ENCODE measurements around the gene PRSS50. TPM values are rescaled to one million over a fixed set of nuclear protein-coding genes. Genes with fewer than 3 reads are reported as not detected.

Gene PRSS50
- total RNA-seq, 6 experiments from 2014 or later, result 0.07 to 0.42 (median 0.13) TPM; not detected in 2

GRCh38 chr3:46676601-46677410, 40.9 kb downstream of the PRSS50 start:
- peak in 2 of 3 donors; percentile 6 to 47 for DNase-seq
- TF ChIP-seq, protein P1, sequence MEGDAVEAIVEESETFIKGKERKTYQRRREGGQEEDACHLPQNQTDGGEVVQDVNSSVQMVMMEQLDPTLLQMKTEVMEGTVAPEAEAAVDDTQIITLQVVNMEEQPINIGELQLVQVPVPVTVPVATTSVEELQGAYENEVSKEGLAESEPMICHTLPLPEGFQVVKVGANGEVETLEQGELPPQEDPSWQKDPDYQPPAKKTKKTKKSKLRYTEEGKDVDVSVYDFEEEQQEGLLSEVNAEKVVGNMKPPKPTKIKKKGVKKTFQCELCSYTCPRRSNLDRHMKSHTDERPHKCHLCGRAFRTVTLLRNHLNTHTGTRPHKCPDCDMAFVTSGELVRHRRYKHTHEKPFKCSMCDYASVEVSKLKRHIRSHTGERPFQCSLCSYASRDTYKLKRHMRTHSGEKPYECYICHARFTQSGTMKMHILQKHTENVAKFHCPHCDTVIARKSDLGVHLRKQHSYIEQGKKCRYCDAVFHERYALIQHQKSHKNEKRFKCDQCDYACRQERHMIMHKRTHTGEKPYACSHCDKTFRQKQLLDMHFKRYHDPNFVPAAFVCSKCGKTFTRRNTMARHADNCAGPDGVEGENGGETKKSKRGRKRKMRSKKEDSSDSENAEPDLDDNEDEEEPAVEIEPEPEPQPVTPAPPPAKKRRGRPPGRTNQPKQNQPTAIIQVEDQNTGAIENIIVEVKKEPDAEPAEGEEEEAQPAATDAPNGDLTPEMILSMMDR (IDR thresholded peaks at IDR 0.05), result no peak
- TF ChIP-seq POLR2A (IDR thresholded peaks at IDR 0.05), result no peak
- Histone ChIP-seq H3K27ac (no peak overlapping the region), H3K36me3 (no peaks in the 10 kb centered on the region), H3K27me3 (no peaks in the 10 kb centered on the region), H3K4me3 (no peak overlapping the region), H3K4me1 (peaks cover 0 to 11% (median 0%) of the 10 kb centered on the region in 4 donors), H3K9me3 (no peaks in the 10 kb centered on the region)
- intact Hi-C loops (cut with DNase I), result no loop called here
- WGBS (ENCODE audit: insufficient coverage, low coverage, low lambda C conversion rate, missing lambda C conversion rate), result 85% methylated on average over 9 of the region's 16 CpGs
- no peak for ATAC-seq

DNA sequence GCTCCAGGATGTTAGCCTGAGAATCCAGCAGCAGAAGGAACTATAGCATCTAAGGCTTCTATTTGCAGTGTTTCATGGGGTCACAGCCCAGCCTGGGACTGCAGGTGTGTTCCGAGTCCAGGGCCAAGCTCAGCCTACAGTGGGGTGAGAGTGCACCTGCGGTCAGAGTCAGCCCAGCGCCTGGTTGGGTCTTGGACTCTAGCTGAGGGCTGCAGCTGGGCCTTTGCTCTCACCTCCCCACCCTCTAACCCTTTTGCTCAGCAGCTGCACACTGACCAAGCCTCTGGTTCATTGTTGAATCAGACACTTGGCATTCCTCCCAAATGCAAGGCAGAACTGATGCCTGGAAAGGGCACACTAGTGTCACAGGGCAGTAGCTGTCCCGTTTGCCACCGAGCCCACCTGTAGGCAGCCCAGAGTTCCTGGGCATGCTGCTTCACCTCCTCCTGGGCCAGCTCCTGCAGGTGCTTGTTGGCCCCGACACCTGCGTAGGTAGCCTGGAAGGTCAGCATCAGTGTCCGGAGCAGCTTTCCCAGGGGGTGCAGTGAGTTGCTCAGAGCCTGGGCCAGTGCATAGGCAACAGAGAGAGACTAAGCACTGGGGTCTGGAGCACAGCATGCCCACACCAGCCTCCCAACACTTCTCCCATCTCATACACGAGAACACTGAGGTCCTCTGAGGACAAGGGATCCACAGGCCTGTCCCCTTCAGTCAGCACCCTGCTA, 41.7 kb downstream of the PRSS50 start:
- ATAC-seq (peak; percentile 62 to 91 (median 67)), DNase-seq (peak; percentile 24 to 79 (median 74))
- no peak overlapping the region for H3K27ac ChIP-seq
- no peaks in the 10 kb centered on the region for H3K27me3 ChIP-seq
- intact Hi-C loops (cut with DNase I), result no loop called here
- TF ChIP-seq, protein P1 (IDR thresholded peaks at IDR 0.05), result no peak
- no peak for TF ChIP-seq POLR2A (IDR thresholded peaks at IDR 0.05)
- peaks cover 0 to 11% (median 0%) of the 10 kb centered on the region in 4 donors for H3K4me1 ChIP-seq
- no peak overlapping the region for H3K4me3 ChIP-seq
- WGBS (ENCODE audit: insufficient coverage, low coverage, low lambda C conversion rate, missing lambda C conversion rate), result no CpG with 5 or more reads among the region's 9 CpGs
- H3K36me3 ChIP-seq, result no peaks in the 10 kb centered on the region
- H3K9me3 ChIP-seq, result no peaks in the 10 kb centered on the region

- no peak overlapping the region for H3K4me3 ChIP-seq
- no peaks in the 10 kb centered on the region for H3K27me3 ChIP-seq
- no peaks in the 10 kb centered on the region for H3K9me3 ChIP-seq
- intact Hi-C loops (cut with DNase I), result no loop called here
- peaks cover 0 to 11% (median 0%) of the 10 kb centered on the region in 4 donors for H3K4me1 ChIP-seq
- 22% methylated on average over 1 of the region's 6 CpGs for WGBS (ENCODE audit: insufficient coverage, low coverage, low lambda C conversion rate, missing lambda C conversion rate)
- no peak overlapping the region for H3K27ac ChIP-seq
- ATAC-seq, result no peak
- no peaks in the 10 kb centered on the region for H3K36me3 ChIP-seq
- TF ChIP-seq, protein P1 (IDR thresholded peaks at IDR 0.05), result no peak
- no peak for TF ChIP-seq POLR2A (IDR thresholded peaks at IDR 0.05)
- peak in 2 of 3 donors; percentile 9 to 23 for DNase-seq
Observed at GRCh38 chr3:46675426-46675825, 42.2 kb downstream of the PRSS50 start.

DNA sequence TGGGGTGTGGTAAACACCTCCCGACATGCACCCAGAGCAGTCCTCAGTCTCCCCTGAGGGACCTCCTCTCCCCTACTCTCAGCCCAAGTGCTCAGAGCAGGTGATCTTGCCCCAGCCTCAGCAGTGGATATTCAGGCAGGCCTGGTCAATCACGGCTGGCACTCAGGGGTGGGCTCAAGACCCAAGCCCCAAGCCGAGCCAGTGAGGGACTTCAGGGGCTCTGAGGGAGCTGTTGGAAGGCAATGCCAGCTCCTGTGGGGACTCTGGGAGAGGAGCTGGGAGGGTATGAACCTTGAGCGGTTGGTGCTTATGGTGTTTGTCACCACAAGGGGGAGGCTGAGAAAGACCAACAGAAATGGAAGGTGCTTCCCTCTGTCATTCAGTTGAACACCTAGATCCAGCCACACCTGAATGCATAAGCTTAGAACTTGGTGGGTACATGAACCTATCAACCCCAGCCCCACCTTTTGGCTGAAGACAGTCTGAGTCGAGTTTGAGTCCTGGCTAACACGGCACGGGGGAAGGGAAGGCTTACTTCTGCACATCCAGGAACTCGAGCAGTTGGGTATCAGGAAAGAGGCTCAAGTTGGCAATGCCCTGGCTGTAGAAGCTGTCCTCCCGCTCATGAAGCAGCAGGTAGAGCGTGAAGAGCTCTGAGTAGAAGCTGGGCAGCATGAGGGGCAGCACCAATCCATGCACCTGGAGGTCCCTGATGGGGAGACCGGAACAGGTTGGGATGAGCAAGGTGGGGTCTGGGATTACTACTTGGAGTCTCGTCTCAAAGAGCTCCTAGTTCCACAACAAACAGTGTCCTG, 43.4 kb downstream of the PRSS50 start:
- ATAC-seq (no peak), DNase-seq (peak; percentile 11 to 38 (median 33))
- H3K4me1 ChIP-seq, result peaks cover 0 to 11% (median 0%) of the 10 kb centered on the region in 4 donors
- intact Hi-C loops (cut with DNase I), result no loop called here
- H3K27ac ChIP-seq, result no peak overlapping the region
- no peak overlapping the region for H3K4me3 ChIP-seq
- no peak for TF ChIP-seq POLR2A (IDR thresholded peaks at IDR 0.05)
- TF ChIP-seq, protein P1 (IDR thresholded peaks at IDR 0.05), result no peak
- H3K36me3 ChIP-seq, result no peaks in the 10 kb centered on the region
- 94% methylated on average over 7 of the region's 12 CpGs for WGBS (ENCODE audit: insufficient coverage, low coverage, low lambda C conversion rate, missing lambda C conversion rate)
- H3K27me3 ChIP-seq, result no peaks in the 10 kb centered on the region
- no peaks in the 10 kb centered on the region for H3K9me3 ChIP-seq

Data from right lobe of liver (tissue), 6 donors.